Activated CD8-positive, alpha-beta memory T cell treated with anti-CD3 and anti-CD28 coated beads for 1 hour (primary cell): ENCODE data around the gene CCDC190.
"Not testable (repeated sequence)": the region's sequence is repeated elsewhere in the genome, so short reads cannot be mapped to it uniquely, and the experiment has no call there.

Experiments
- DNase-seq, 2 donors: peaks; one replicate each; pipeline ENCODE4 v3.0.0-alpha.2; 2020; ENCODE audit warnings: low read depth in 1 of 2; ENCODE audit errors: extremely low read depth in 1 of 2

Gene CCDC190

GRCh38 chr1:162878000-162878596 is 17.1 kb upstream of the CCDC190 start:
- no peak for DNase-seq

GRCh38 chr1:162877412-162877811 is 16.4 kb upstream of the CCDC190 start:
- DNase-seq = no peak

- no peak for DNase-seq
These were observed 15.8 kb upstream of the CCDC190 start for GRCh38 chr1:162876751-162877150.

GRCh38 chr1:162873671-162874666 is 13.0 kb upstream of the CCDC190 start:
- no peak for DNase-seq

GRCh38 chr1:162872981-162873380 is 12.0 kb upstream of the CCDC190 start:
- no peak for DNase-seq

- not testable (repeated sequence) for DNase-seq
These were observed 10.4 kb upstream of the CCDC190 start for GRCh38 chr1:162871417-162871816.

GRCh38 chr1:162868972-162869371 is 8.0 kb upstream of the CCDC190 start:
- no peak for DNase-seq

GRCh38 chr1:162861625-162862024 is 650 bp upstream of the CCDC190 start:
- DNase-seq = no peak

GRCh38 chr1:162859191-162859590 is 1.8 kb downstream of the CCDC190 start:
- DNase-seq = no peak

- DNase-seq = no peak
These were observed 3.1 kb downstream of the CCDC190 start for GRCh38 chr1:162857850-162858249.

- DNase-seq = no peak
These were observed 4.7 kb downstream of the CCDC190 start for GRCh38 chr1:162856260-162856659.

GRCh38 chr1:162855461-162856150 is 5.4 kb downstream of the CCDC190 start:
- no peak for DNase-seq

GRCh38 chr1:162854245-162854882 is 6.6 kb downstream of the CCDC190 start:
- DNase-seq = peak in 1 of 2 donors; percentile 20

- DNase-seq = no peak
These were observed 9.6 kb downstream of the CCDC190 start for GRCh38 chr1:162851341-162851740.

GRCh38 chr1:162849711-162850110 is 11.3 kb downstream of the CCDC190 start:
- no peak for DNase-seq

- DNase-seq = peak; percentile 42 to 72
These were observed 13.0 kb downstream of the CCDC190 start for GRCh38 chr1:162847839-162848453.

- DNase-seq = no peak
These were observed 14.4 kb downstream of the CCDC190 start for GRCh38 chr1:162846256-162847212.

GRCh38 chr1:162844153-162844552 is 16.8 kb downstream of the CCDC190 start:
- DNase-seq = no peak

GRCh38 chr1:162840250-162840839 is 20.6 kb downstream of the CCDC190 start:
- DNase-seq = no peak
